Islet of Langerhans (tissue), 1 donor: ENCODE measurements around the gene KSR2.

ENCODE experiments used
- FAIRE-seq: peaks from one replicate; lab custom pipeline; 2011; peaks lifted over from hg19 to GRCh38; lab: Jason Lieb, UNC

KSR2 gene

GRCh38 chr12:117489671-117490070 is 479.1 kb downstream of the KSR2 start:
- FAIRE-seq = no peak

- FAIRE-seq = no peak
Observed at GRCh38 chr12:117486840-117487659, 481.7 kb downstream of the KSR2 start.

DNA sequence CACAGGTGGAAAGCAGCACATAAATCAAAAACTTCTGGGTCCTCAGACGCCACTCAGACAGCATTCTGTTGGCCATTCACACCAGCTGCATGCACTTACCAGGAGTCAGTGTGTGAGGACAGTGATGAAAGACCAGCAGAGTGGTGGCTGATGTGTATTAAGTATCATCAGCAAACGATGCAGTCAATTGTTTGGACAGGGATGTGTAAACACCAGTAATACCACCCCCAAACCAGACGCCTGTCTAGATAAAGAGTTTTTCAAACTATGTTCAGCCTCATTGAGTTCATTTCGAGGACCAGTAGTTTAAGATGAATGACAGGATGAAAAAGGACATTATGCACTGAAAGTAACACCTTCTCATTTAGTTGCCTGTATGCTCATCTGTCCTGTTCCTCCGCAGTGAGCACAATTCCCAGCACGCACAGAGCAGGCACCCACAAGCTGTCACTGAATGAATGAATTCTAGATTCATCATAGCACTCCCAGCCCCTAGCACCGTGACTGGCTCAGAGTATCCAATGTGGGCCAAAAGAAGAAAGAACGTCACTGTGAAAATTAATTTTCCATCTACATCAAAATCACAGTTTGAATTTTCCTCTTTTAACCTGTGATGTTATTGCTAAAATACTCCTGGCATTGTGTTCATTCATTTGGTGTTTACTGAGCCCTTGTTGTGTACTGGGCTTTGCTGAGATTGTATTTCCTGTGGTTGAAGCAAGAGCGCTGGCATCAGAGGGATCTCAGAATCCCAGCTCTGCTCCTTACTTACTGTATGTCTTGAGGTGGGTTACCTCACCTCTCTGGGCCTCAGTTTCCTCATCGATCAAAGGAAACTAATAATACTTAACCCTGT is 482.6 kb downstream of the KSR2 start:
- FAIRE-seq = no peak

DNA sequence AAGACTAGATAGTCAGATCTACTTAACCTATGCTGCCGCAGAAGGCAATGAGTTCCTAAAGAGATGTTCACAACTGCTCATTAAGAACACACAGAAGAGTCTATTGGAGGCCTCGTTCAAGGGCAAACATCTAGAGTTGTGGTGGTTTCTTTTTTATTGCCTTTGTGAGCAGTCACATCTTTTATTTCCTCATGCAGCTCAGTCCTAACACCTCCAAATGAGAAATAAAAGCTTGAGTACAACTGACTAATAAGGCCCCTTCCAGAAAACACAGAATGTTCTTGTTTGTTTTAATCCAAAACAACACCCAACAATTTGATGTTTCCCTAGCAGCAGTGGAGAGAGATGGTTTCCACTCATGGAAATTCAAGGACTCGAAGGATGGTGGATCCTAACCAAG is 483.9 kb downstream of the KSR2 start:
- FAIRE-seq = no peak

DNA sequence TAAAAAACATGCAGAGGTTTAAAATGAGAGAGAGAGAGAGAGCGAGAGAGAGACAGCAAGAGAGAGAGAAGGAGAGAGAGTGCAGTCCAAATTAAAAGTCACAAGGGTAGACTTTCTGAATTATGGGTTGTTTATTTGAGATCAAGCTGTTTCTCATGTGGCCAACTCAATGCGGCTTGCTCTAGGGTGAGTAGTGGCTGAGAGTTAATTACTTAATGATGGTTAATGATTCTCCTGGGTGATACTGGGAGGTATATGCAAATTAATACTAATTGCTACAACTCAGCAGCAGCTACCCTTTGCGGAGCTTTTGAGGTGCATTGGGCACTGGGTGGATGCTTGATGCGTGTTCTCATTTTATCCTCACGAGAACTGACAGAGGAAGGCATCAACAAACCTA is 485.3 kb downstream of the KSR2 start:
- FAIRE-seq = no peak

GRCh38 chr12:117481470-117481869 is 487.3 kb downstream of the KSR2 start:
- no peak for FAIRE-seq

DNA sequence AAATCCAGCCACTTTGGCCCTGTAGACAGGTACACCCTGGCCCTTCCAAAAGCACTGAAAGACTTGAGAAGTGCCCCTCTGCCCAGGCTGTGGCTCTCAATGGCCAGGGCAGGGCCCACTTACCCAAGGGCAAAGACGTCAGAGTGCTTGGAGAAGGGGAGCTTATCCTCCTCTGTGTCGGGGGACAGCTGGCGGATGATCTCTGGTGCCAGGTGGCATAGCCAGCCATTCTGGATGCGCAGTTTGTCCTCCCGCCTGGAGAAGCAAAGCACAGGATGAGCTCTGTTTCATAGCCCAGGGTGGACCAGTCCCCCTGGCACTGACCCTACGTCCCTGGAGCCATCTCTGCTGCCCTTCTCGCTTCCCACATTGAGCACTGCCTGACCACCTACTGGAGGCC is 492.4 kb downstream of the KSR2 start:
- FAIRE-seq = no peak

DNA sequence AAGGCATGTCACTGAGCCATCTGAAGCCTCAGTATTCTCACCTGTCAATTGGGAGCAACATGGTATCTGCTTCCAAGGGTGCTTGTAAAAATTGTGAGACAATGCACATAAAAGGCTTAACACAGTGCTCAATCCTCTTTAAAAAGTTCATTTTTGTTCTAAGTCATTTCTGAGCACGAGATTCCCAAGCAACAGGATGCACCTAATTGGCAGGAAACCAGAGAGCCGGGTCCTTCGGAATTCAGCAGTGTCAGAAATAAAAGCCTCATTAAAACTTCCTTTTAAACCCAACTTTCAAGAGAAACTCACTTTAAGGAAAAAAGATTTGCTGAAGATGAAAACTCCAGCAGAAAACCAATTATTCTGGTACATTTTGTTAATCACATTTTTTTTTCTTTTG is 494.9 kb downstream of the KSR2 start:
- FAIRE-seq = no peak

GRCh38 chr12:117472983-117473382 is 495.8 kb downstream of the KSR2 start:
- no peak for FAIRE-seq

DNA sequence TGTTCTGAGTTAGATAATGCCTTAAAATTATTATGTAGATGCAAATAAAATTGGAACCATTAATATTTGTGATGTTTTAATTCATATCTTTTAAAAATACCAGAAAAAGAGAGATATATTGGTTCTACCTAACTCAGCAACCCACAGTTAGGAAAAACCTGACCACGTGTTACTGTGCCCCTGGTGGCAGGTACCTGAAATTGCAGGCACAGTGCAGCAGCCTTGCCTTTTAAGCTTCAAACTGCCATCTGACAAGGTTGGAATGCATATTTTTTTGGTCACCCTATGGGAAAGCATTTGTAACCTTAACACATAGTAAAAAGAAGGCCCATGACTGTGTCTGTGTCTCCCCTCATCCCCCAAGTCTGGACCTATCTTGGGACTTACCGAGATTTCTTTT is 498.0 kb downstream of the KSR2 start:
- FAIRE-seq = no peak

GRCh38 chr12:117469883-117470483 is 498.8 kb downstream of the KSR2 start:
- no peak for FAIRE-seq

DNA sequence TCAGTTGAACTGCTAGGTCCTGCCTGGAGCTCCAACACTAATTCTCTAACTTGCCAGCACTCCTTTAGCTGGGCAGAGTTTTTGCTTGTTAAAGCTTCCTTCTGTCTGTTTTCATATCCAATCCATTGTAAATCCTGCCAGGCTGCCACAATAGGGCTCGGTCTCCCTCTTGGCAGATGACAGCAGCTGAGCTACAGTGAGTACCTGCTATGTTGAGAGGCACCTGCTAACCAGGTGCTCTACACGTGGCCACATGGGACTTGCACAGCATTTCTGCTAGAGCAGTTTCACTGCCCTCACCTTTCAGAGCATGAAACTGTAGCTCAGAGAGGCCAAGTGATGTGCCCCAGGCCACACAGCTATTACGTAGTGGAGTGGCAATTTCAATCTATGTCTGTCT is 500.8 kb downstream of the KSR2 start:
- no peak for FAIRE-seq

DNA sequence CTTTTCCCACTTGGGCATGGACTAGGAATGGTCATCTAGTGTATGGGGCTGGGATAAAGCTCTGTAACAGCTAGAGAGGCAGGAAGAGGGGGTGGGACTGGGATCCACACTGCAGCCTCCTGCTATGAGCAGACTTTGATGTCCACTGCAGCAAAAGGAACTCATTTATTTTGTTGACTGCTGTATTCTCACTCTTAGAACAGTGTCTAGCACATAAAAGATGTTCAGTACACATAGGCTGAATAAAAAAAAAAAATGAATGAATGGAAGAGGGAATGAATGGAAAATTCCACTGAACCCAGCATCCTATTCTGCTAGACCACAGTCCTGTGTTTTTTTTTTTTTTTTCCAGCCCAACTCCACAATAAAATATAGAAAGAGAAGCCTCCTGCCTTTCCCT is 501.2 kb downstream of the KSR2 start:
- FAIRE-seq = no peak

DNA sequence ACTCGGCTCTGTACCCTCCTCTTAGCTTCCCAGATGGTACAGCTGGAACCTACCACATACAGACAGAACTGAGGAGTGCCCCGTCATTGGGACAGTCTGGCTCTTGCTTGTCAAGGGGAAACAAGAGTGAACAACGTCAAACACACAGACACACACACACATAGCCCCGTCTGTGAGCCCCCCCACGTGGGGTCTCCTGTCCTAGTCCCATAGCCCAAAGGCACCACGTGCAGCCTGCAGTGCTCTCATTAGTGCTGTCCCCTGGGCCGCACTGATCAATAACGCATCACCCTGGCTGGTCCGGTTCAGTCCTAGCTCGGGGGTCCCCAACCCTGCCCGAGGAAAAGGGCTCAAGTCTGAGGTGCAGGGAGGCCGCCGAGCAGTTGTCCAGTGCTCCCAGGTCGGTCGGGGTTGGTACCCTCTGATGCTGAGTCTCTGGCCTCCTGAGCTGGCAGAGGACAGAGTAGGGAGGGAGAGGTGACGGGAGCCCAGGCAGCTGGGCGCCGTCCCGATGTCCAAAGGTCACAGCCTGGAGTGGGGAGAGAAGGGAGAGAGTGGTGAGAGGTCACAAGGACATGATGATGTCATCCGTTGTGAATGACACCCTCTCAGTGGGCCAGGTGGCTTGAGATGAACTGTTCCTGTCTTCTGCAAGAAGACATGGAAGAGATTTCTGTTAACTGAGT is 502.0 kb downstream of the KSR2 start:
- FAIRE-seq = no peak

DNA sequence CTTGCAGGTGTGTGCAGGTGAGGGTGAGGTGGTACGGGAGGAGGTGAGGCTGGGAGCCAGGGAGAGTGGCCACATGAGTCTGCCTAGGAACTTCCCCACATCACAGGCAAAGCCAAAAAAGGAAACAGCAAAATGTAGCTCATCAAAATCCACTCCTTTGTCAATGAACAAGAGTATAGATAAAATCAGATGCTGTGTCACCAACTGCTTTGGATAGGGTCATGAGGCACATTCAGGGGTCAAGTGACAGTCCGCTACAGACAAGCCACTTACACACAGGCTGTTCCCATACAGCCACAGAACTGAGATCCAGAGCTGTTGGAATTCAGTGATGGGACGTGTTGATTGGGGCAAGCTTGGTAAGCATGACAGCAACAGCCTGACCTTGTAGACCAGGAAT is 507.1 kb downstream of the KSR2 start:
- FAIRE-seq = no peak

GRCh38 chr12:117459229-117459628 is 509.6 kb downstream of the KSR2 start:
- FAIRE-seq = no peak

DNA sequence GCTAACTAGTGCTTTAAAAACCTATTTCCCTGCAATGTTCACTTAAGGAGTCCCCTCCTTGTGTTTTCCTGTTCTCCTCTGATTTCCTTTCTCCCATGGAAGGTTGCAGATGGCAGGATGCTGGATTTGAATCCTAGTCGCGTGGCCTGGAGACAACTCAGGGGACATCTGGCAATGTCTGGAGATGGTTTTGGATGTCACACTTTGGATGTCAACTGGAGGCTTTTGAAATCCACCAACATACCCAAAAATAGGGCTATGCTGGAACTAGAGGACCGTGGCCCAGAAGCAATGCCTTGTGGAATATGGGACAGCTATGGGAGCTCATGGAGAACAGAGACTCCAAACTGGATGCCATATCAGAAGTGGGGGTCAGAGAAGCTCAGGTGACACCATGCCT is 511.6 kb downstream of the KSR2 start:
- FAIRE-seq = no peak

GRCh38 chr12:117456076-117456475 is 512.7 kb downstream of the KSR2 start:
- no peak for FAIRE-seq

- FAIRE-seq = no peak
Observed at GRCh38 chr12:117453961-117454360, 514.8 kb downstream of the KSR2 start.

- FAIRE-seq = no peak
Observed at GRCh38 chr12:117452112-117452511, 516.7 kb downstream of the KSR2 start.

GRCh38 chr12:117450209-117450608 is 518.6 kb downstream of the KSR2 start:
- FAIRE-seq = no peak

DNA sequence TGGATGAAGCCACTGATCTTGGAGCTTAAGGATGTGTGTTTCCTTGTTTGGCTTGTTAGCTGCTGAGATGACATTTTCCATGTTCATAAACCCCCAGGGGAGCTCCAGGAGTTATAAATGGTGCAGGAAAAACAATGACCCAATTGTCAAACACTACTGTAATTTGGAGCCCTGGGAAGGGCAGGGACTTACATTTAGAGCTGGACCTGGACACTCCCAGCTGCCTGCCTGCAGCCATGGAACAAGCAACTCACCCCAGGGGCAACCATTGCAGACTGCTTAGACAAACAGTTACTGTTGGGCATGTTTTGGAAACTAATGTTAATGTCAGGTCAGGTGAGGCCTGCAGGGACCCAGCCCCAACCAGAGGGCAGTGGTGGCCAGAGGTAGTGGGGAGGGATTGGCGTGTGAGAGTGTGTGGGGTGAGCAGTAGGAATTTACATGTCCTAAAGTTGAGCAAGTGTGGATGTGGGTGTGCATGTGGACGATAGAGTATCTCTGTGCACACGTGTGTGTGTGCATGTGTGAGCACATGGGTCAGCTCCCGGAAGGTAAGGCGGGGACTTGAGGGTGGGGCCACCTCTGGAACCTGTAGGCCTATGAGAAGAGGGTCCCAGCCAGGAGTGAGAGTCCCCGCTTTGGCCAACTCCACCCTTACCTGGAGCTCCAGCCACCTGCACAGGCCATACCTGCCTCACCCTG is 521.0 kb downstream of the KSR2 start:
- FAIRE-seq = no peak
